T-cell (primary cell): ENCODE measurements around the gene PEX6. TPM values are rescaled to one million over a fixed set of nuclear protein-coding genes. Genes with fewer than 3 reads are reported as not detected.

Source experiments
- ATAC-seq, 4 experiments: fragments of 200-7000 bp in 3 of 4; fragments of 150-1000 bp in 1 of 4; cut with Tn5 transposase; replicated peaks in 1 of 4; 1 replicate in 3 of 4; 2 replicates in 1 of 4; pipeline ENCODE4 v1.10.0; 2021; ENCODE audit warnings: moderate library complexity in 3 of 4, mild to moderate bottlenecking in 2 of 4, moderate number of reproducible peaks in 1 of 4
- CTCF ChIA-PET, 2 donors: fragments of 300-600 bp; sonication (Branson Sonifier 250); formaldehyde crosslinking; loops; one replicate each; lab custom pipeline; 2022; ENCODE audit warnings: antibody characterized with exemption in 2 of 2; lab: Charles Lee
- POLR2A ChIA-PET, 2 donors: fragments of 300-600 bp; sonication (Branson Sonifier 250); formaldehyde crosslinking; loops; one replicate each; lab custom pipeline; 2022; ENCODE audit warnings: antibody characterized with exemption in 2 of 2; lab: Charles Lee
- DNase-seq, 35 experiments: peaks; one replicate each; pipeline versions ENCODE4 v3.0.0 to v3.0.0-alpha.2; 2013 to 2023
- H3K27ac ChIP-seq: one replicate; pipeline ENCODE4 v1.5.1; 2013; ENCODE audit warnings: low read length
- H3K27me3 ChIP-seq, 2 experiments: replicated peaks in 1 of 2; 1 replicate in 1 of 2; 2 replicates in 1 of 2; pipeline versions ENCODE4 v1.6.1 to v1.7.0; 2013; ENCODE audit warnings: low read length in 1 of 2, mixed read lengths in 1 of 2; ENCODE audit not compliant: control insufficient read depth in 2 of 2, insufficient read depth in 2 of 2; ENCODE audit errors: extremely low read depth in 1 of 2
- H3K36me3 ChIP-seq, 2 donors: 1 replicate in 1 of 2; 2 replicates in 1 of 2; pipeline versions ENCODE4 v1.6.1 to v1.7.0; 2013; ENCODE audit warnings: low read length in 1 of 2; ENCODE audit not compliant: control insufficient read depth in 2 of 2, insufficient read depth in 1 of 2; ENCODE audit errors: extremely low read depth in 1 of 2
- H3K4me1 ChIP-seq, 2 experiments: 1 replicate in 1 of 2; 2 replicates in 1 of 2; pipeline versions ENCODE4 v1.6.1 to v1.7.0; 2013; ENCODE audit warnings: low read length in 2 of 2, mixed read lengths in 1 of 2; ENCODE audit not compliant: insufficient read depth in 2 of 2, control insufficient read depth in 1 of 2; ENCODE audit errors: extremely low read depth in 1 of 2
- H3K4me3 ChIP-seq, 2 donors: 1 replicate in 1 of 2; 2 replicates in 1 of 2; pipeline versions ENCODE4 v1.5.1 to v1.7.0; 2013; ENCODE audit warnings: mild to moderate bottlenecking in 2 of 2, low read length in 1 of 2, moderate library complexity in 1 of 2; ENCODE audit not compliant: control insufficient read depth in 1 of 2; ENCODE audit errors: extremely low read depth in 1 of 2
- H3K9me3 ChIP-seq: 2 replicates; pipeline ENCODE4 v1.7.0; 2013
- H3K27ac Mint-ChIP-seq, 2 donors: one replicate each; pipeline ENCODE4 v1.8.0; 2020 to 2021; ENCODE audit warnings: mild to moderate bottlenecking in 2 of 2, mixed read lengths in 2 of 2
- H3K27me3 Mint-ChIP-seq, 2 donors: one replicate each; pipeline ENCODE4 v1.8.0; 2021 to 2022; ENCODE audit warnings: mixed read lengths in 2 of 2
- H3K36me3 Mint-ChIP-seq: one replicate; pipeline ENCODE4 v1.8.0; 2021; ENCODE audit warnings: mixed read lengths
- H3K4me1 Mint-ChIP-seq, 3 donors: one replicate each; pipeline ENCODE4 v1.8.0; 2020 to 2022; ENCODE audit warnings: mixed read lengths in 3 of 3, mild to moderate bottlenecking in 1 of 3
- H3K4me3 Mint-ChIP-seq, 3 donors: one replicate each; pipeline ENCODE4 v1.8.0; 2020 to 2022; ENCODE audit warnings: mild to moderate bottlenecking in 3 of 3, mixed read lengths in 3 of 3, moderate library complexity in 3 of 3
- H3K9me3 Mint-ChIP-seq, 3 donors: one replicate each; pipeline ENCODE4 v1.8.0; 2020 to 2022; ENCODE audit warnings: mixed read lengths in 3 of 3
- WGBS: methylation state at CpG from one replicate; pipeline ENCODE4 v1.1.5; 2013; ENCODE audit warnings: missing lambda C conversion rate; ENCODE audit not compliant: insufficient coverage; 5-methylcytosine and 5-hydroxymethylcytosine counted together
- total RNA-seq, 35 experiments: library from RNA in 6 of 35; stranded (reverse) in 6 of 35; fragments of 120-200 nt in 1 of 35; gene quantifications; one replicate each; pipeline versions ENCODE4 v1.2.1 to v1.2.4 and lab custom pipeline; 2013 to 2026

Gene PEX6
- total RNA-seq, 5 donors from 2014 or later (not counting 1 experiment from before 2014, with no cell fraction given), result 20.5 to 30.5 (median 27.4) TPM

GRCh38 chr6:42973926-42974325 lies 5.1 kb downstream of the PEX6 start:
- H3K27me3 Mint-ChIP-seq, result no peaks in the 10 kb centered on the region
- POLR2A ChIA-PET, result interaction anchor here in 1 of 2 donors (1.3 kb wide), 1 partner anchor 9 kb away, joined by 3 read pairs; no protein-coding TSS in a partner anchor
- Histone ChIP-seq H3K4me3 (no peak overlapping the region), H3K4me1 (peaks cover 12 to 29% of the 10 kb centered on the region in 2 experiments), H3K27me3 (no peaks in the 10 kb centered on the region), H3K27ac (no peak overlapping the region), H3K9me3 (no peaks in the 10 kb centered on the region), H3K36me3 (peaks cover 2 to 33% of the 10 kb centered on the region in 2 donors)
- CTCF ChIA-PET, result interaction anchor here in 1 of 2 donors (0.6 to 1.3 kb wide), 2 partner anchors 40 to 822 kb away, joined by 3 to 5 read pairs; partner anchors contain the start of genes KLHDC3 and MEA1
- H3K27ac Mint-ChIP-seq, result peak overlapping the region in 1 of 2 donors; percentile 24
- ATAC-seq, result no peak
- peaks cover 10% of the 10 kb centered on the region for H3K36me3 Mint-ChIP-seq
- no peak overlapping the region for H3K4me3 Mint-ChIP-seq
- no peak for DNase-seq
- H3K4me1 Mint-ChIP-seq, result peaks cover 21 to 32% (median 29%) of the 10 kb centered on the region in 3 donors
- no peaks in the 10 kb centered on the region for H3K9me3 Mint-ChIP-seq
- 95% methylated on average over 3 of the region's 3 CpGs for WGBS

DNA sequence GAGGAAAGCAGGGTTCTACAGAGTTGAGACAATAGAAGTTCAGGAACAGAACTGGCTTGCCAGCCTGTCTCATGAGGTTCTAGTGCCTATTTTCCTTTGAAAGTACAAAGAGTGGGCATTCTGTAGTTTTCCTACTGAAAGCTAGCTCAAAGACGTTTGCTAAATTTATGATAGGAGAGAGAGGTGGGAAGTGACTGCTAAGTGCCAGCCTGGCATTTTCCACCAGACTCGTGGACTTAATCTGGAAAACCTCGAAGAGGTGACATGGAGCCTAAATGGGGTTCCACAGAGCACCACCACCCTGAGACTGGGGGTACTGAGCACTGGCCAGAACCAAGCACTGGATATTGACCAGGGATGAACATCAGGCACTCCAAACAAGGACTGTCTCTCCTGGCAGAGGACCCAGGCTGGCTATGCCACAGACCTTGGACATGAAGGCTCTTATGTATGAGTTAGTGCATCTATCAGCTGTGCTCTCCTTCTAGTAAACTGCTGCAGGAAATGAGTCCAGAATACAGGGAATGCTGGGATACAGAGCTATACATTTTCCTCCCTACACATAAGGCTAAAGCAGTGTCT lies 7.1 kb downstream of the PEX6 start:
- no peak overlapping the region for H3K27ac ChIP-seq
- no peak overlapping the region for H3K4me3 ChIP-seq
- ATAC-seq, result no peak
- H3K4me1 ChIP-seq, result peaks cover 4 to 12% of the 10 kb centered on the region in 2 experiments
- Mint-ChIP-seq H3K27ac (no peak overlapping the region), H3K36me3 (peaks cover 11% of the 10 kb centered on the region), H3K27me3 (no peaks in the 10 kb centered on the region), H3K4me3 (no peak overlapping the region), H3K4me1 (peaks cover 15 to 19% (median 17%) of the 10 kb centered on the region in 3 donors), H3K9me3 (no peaks in the 10 kb centered on the region)
- ChIA-PET POLR2A (interaction anchor here in 1 of 2 donors (0.6 kb wide), 1 partner anchor 398 kb away, joined by 9 read pairs; the partner anchor contains the start of gene ZNF318), CTCF (no interaction called here)
- H3K27me3 ChIP-seq, result no peaks in the 10 kb centered on the region
- no peak for DNase-seq
- no peaks in the 10 kb centered on the region for H3K9me3 ChIP-seq
- peaks cover 2 to 49% of the 10 kb centered on the region in 2 donors for H3K36me3 ChIP-seq
- 87% methylated on average over 3 of the region's 3 CpGs for WGBS

GRCh38 chr6:42970871-42971612 lies 7.9 kb downstream of the PEX6 start:
- Histone ChIP-seq H3K4me1 (peaks cover 2 to 9% of the 10 kb centered on the region in 2 experiments), H3K36me3 (peaks cover 2 to 57% of the 10 kb centered on the region in 2 donors), H3K9me3 (no peaks in the 10 kb centered on the region), H3K4me3 (no peak overlapping the region), H3K27ac (no peak overlapping the region), H3K27me3 (no peaks in the 10 kb centered on the region)
- DNase-seq, result no peak
- Mint-ChIP-seq H3K27me3 (no peaks in the 10 kb centered on the region), H3K9me3 (no peaks in the 10 kb centered on the region), H3K36me3 (peaks cover 14% of the 10 kb centered on the region), H3K4me3 (no peak overlapping the region), H3K4me1 (peaks cover 8 to 12% (median 11%) of the 10 kb centered on the region in 3 donors), H3K27ac (no peak overlapping the region)
- CTCF ChIA-PET, result no interaction called here
- POLR2A ChIA-PET, result interaction anchor here in 1 of 2 donors (1.0 kb wide), 1 partner anchor 13 kb away, joined by 3 read pairs; the partner anchor contains the start of gene PPP2R5D
- no CpG with 5 or more reads among the region's 4 CpGs for WGBS
- ATAC-seq, result no peak

- peaks cover 0 to 2% of the 10 kb centered on the region in 2 experiments for H3K4me1 ChIP-seq
- H3K36me3 ChIP-seq, result peaks cover 3 to 63% of the 10 kb centered on the region in 2 donors
- H3K9me3 ChIP-seq, result no peaks in the 10 kb centered on the region
- Mint-ChIP-seq H3K36me3 (peaks cover 19% of the 10 kb centered on the region), H3K27ac (no peak overlapping the region), H3K27me3 (no peaks in the 10 kb centered on the region), H3K4me3 (no peak overlapping the region), H3K9me3 (no peaks in the 10 kb centered on the region), H3K4me1 (peaks cover 0 to 7% (median 5%) of the 10 kb centered on the region in 3 donors)
- no peak for DNase-seq
- no peak overlapping the region for H3K27ac ChIP-seq
- no peak overlapping the region for H3K4me3 ChIP-seq
- CTCF ChIA-PET, result no interaction called here
- ATAC-seq, result no peak
- WGBS, result no CpG with 5 or more reads among the region's 4 CpGs
- POLR2A ChIA-PET, result no interaction called here
- H3K27me3 ChIP-seq, result no peaks in the 10 kb centered on the region
These were observed 9.0 kb downstream of the PEX6 start for GRCh38 chr6:42969934-42970333.

GRCh38 chr6:42969431-42969830 lies 9.6 kb downstream of the PEX6 start:
- no peak for ATAC-seq
- ChIA-PET CTCF (no interaction called here), POLR2A (no interaction called here)
- Mint-ChIP-seq H3K36me3 (peaks cover 24% of the 10 kb centered on the region), H3K4me1 (peaks cover 0 to 4% (median 4%) of the 10 kb centered on the region in 3 donors), H3K4me3 (no peak overlapping the region), H3K9me3 (no peaks in the 10 kb centered on the region), H3K27ac (no peak overlapping the region), H3K27me3 (no peaks in the 10 kb centered on the region)
- Histone ChIP-seq H3K4me1 (no peaks in the 10 kb centered on the region), H3K36me3 (peaks cover 6 to 64% of the 10 kb centered on the region in 2 donors), H3K4me3 (no peak overlapping the region), H3K9me3 (no peaks in the 10 kb centered on the region), H3K27me3 (no peaks in the 10 kb centered on the region), H3K27ac (no peak overlapping the region)
- 100% methylated on average over 1 of the region's 2 CpGs for WGBS
- no peak for DNase-seq

GRCh38 chr6:42968783-42969182 lies 10.2 kb downstream of the PEX6 start:
- no peaks in the 10 kb centered on the region for H3K9me3 Mint-ChIP-seq
- no peak overlapping the region for H3K27ac Mint-ChIP-seq
- whole genome bisulfite sequencing, result 90% methylated on average over 2 of the region's 4 CpGs
- no peaks in the 10 kb centered on the region for H3K27me3 ChIP-seq
- ChIA-PET POLR2A (no interaction called here), CTCF (interaction anchor here in 1 of 2 donors (0.9 kb wide), 1 partner anchor 10 kb away, joined by 3 read pairs; no protein-coding TSS in a partner anchor)
- H3K4me3 Mint-ChIP-seq, result no peak overlapping the region
- H3K36me3 ChIP-seq, result peaks cover 6 to 66% of the 10 kb centered on the region in 2 donors
- H3K9me3 ChIP-seq, result no peaks in the 10 kb centered on the region
- H3K4me1 Mint-ChIP-seq, result peaks cover 0 to 1% (median under 1%) of the 10 kb centered on the region in 3 donors
- no peaks in the 10 kb centered on the region for H3K4me1 ChIP-seq
- DNase-seq (no peak), ATAC-seq (no peak)
- H3K27ac ChIP-seq, result no peak overlapping the region
- no peaks in the 10 kb centered on the region for H3K27me3 Mint-ChIP-seq
- peaks cover 25% of the 10 kb centered on the region for H3K36me3 Mint-ChIP-seq
- no peak overlapping the region for H3K4me3 ChIP-seq
